GM12873 (cell line): Measurements from ENCODE around the gene MPV17L2.

Source experiments
- TF ChIP-seq, protein P1 (sequence below): IDR thresholded peaks from 2 replicates; pipeline ENCODE4 v1.5.1; 2012; ENCODE audit warnings: low read depth, mild to moderate bottlenecking, moderate library complexity, low read length, control low read depth; ENCODE audit not compliant: insufficient read depth; ENCODE audit errors: missing control alignments

MPV17L2 gene

DNA sequence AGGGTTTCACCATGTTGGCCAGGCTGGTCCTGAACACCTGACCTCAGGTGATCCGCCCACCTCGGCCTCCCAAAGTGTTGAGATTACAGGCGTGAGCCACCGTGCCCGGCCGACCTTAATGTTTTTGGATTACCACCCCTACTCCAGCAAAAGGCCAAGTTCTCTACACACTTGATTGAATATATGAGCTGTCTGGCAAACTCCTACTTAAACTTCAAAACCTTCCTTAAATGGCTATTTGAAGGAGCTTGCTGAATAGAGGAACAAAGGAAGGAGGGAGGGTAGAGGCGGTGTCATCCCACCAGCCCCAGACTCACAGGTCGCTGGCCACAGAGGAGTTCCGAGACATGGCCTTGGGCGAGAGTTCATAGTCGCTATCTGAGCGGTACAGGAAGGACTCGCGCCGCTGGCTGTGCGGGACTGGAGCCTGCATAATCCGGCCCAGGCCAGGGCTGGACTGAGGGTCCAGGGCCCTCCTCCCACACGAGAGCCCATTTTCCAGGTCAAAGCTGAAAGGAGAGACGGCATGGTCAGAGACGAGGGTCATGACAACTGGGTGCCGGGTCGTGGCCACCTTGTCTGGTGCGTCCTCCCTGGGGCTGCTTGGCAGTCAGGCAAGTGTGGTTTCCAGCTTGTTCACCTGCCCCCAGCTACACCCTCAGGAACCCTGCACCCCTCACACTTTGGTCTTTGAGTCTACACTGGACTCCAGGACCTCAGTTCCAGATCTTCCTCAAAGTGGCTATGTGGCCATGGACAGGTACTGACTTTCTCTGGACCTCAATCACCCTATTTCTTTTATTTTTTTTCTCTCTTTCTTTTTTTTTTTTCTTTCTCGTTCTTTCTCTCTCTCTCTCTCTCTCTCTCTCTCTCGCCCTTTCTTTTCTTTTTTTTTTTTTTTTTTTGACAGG, 29.1 kb downstream of the MPV17L2 start:
- TF ChIP-seq, protein P1, sequence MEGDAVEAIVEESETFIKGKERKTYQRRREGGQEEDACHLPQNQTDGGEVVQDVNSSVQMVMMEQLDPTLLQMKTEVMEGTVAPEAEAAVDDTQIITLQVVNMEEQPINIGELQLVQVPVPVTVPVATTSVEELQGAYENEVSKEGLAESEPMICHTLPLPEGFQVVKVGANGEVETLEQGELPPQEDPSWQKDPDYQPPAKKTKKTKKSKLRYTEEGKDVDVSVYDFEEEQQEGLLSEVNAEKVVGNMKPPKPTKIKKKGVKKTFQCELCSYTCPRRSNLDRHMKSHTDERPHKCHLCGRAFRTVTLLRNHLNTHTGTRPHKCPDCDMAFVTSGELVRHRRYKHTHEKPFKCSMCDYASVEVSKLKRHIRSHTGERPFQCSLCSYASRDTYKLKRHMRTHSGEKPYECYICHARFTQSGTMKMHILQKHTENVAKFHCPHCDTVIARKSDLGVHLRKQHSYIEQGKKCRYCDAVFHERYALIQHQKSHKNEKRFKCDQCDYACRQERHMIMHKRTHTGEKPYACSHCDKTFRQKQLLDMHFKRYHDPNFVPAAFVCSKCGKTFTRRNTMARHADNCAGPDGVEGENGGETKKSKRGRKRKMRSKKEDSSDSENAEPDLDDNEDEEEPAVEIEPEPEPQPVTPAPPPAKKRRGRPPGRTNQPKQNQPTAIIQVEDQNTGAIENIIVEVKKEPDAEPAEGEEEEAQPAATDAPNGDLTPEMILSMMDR, result no peak

DNA sequence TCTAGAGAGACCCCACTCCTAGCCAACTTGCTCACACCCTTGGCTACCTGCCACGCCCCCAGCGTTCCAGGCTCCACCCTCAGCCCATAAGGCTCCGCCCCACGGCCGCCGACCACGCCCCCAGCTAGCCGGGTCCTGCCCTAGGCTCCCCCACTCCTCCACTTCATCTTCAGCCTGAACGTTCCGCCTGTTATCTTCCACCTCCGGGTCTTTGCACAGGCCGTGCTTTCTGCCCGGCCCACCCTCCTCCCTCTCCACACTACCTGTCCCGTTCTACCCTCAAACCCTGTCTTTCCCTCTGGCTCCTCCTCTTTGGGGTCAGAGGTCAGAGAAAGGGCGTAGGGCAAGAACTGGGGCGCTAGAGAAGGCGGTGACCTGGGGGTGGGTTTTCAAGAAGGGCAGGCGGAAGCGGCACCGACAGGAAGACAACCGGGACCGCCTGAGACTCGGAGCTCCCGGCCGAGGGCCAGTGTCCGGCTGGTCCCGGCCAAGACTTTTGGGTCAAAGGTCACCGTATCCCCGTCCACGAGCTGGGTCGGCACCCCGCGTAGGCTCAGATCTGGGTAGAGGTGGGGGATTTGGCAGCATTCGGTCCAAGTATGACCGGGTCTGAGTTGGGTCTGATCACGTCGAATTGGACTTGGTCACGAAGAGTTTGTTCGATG, 31.0 kb downstream of the MPV17L2 start:
- TF ChIP-seq, protein P1, result no peak

DNA sequence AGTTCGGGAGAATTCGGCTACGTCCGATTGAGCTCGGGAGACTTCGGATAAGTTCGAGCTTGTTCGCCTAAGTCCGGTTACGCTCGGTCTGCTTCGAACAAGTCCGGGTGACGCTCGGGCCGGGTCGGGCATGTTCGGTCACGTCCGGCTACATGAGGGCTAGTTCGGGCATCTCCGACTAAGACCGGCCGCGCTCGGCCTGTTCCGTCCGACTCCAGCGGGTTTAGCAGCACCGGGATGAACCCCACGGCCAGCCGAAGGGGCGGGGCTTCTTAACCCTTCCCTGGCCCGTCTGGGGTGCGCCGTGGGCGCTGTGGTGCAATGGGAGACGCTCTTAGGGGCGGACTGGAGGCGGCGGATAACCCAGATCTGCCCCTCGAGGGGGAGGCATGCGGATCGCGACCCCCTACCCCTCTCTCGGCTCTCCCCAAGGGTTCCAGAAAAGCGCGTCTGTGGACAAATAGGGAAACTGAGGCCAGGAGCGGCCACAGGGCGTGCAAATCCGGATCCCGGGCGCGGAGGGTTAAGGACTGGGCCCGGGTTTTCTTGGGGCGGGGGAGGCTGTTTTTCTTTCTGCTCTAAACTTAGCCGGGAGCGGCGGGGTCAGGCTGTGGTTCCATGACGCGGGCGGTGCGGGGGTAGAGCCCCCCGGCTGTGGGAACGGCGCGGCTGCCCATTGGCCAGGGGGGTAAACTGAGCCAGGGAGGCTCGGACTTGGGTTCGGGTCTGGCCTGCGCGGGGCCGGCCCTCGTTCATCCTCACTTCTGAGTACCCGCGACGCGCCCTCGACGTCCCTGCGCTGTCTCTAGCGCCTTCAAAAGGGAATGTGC, 31.7 kb downstream of the MPV17L2 start:
- TF ChIP-seq, protein P1, result no peak

DNA sequence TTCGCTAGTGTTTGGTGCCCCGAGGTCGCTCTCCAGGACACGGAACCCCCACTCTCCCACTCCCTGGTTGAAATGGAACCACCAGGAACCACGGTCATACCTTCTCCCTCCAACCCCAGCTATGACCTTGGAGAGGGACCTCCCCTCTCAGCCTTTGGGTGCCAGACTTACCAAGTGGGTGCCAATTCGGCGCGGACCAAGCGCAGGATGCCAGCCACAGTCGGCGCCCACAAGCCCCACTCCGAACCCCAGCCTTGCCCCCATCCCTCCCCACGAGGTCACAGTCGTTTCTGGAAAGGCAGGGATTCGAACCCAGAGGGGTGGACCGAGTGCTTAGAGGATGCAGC, 32.3 kb downstream of the MPV17L2 start:
- TF ChIP-seq, protein P1, result no peak

DNA sequence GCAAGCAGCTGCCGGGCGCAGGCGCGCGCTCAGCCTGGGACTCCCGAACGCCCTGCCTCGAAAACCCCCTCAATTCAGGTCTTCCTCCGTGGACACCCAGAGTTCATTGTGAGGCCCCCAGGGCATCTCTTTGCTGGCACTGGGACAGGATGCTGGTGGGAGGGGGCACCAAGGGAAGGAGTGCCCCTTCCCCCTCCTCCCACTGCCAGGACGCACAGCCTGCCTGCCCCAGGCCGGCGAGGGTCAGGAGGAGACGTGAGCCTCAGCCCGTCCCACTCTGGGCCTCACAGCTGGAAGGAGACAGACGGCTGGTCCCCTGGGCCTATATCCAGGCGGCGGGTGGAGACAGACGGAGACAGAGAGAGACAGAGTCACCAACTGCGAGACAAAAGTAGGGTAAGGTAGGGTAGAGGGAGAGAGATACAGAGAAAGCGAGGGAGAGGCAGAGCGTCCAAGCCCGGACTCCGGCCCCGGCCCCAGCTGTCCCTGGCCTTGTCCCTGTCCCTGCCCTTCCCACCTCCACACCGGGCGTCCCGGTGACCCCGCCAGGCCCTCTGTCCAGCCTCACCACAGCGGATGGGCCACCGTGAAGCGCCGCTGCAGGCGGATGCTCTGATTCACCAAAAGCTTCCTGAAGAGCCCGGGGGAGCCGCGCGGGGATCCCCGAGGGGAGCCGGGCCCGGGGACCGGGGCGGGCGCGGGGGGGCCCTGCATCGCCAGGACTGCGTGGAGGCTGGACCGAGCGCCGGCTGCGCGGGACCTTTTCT, 32.9 kb downstream of the MPV17L2 start, which contains the start of gene PDE4C:
Gene PDE4C (minus strand): TSS at position 737 of the 767 bp plus-strand sequence. CDS start 23 bp downstream, at position 714.
- TF ChIP-seq, protein P1, result no peak

DNA sequence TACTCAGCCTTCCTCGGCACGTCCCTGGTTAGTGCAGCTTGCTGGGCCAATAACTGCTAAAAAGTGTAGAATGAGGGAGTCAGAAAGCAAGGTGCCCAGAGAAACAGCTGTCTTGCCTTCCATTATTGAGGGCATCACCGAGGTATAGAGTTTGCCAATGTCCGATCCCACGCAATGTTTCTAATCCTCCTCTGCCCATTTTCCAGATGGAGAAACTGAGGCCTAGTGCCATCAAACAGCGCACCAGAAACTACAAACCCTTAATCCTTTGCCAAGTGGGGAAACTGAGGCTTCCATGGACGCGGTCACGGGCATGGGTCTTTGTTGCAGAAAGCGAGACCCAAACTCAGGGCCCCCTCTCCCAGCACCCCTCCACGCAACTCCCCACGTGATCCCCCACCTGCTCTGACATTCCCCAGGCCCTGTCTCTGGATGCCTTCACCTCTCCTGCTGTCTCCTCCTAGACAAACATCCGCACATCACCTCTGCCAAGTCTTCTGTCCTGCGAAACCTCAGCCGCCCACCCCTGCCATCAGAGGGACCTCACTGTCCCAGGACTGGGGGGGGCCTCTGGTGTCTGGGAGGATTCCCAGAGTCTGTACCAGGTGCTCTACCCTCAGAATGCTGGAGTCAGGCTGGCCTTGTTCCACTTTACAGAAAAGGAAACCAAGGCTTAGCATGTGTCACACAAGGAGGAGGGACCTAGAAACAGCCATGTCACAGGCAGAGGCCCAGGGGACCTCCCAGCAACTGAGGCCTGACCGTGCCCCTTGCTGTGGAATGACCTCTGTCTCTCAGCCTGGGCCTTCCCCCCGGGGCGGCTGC, 34.1 kb downstream of the MPV17L2 start:
- TF ChIP-seq, protein P1, result no peak
